Thyroid gland (tissue), 4 donors: ENCODE data around the gene PDGFC. TPM values are rescaled to one million over a fixed set of nuclear protein-coding genes. Genes with fewer than 3 reads are reported as not detected.

ENCODE experiments used
- DNase-seq, 2 donors: peaks; one replicate each; pipeline ENCODE4 v3.0.0-alpha.2; 2019
- H3K27ac ChIP-seq, 3 donors: fragments of 200-600 bp; sonication (generic); 1 replicate in 2 of 3; 2 replicates in 1 of 3; pipeline ENCODE4 v1.5.1; 2016 to 2019; ENCODE audit warnings: mild to moderate bottlenecking in 1 of 3, moderate library complexity in 1 of 3
- H3K27me3 ChIP-seq: fragments of 200-600 bp; sonication (generic); one replicate; pipeline ENCODE4 v1.5.1; 2019
- H3K36me3 ChIP-seq, 2 donors: fragments of 200-600 bp; sonication (generic); one replicate each; pipeline ENCODE4 v1.5.1; 2016 to 2019
- H3K4me1 ChIP-seq, 2 donors: fragments of 200-600 bp; sonication (generic); one replicate each; pipeline ENCODE4 v1.5.1; 2017 to 2019
- H3K4me3 ChIP-seq, 3 donors: fragments of 200-600 bp; sonication (generic); replicated peaks in 1 of 3; 1 replicate in 2 of 3; 2 replicates in 1 of 3; pipeline ENCODE4 v1.5.1; 2016; ENCODE audit warnings: mild to moderate bottlenecking in 1 of 3
- H3K9me3 ChIP-seq: fragments of 200-600 bp; sonication (generic); one replicate; pipeline ENCODE4 v1.5.1; 2017
- POLR2A ChIP-seq, 2 donors: fragments of 450-650 bp; IDR thresholded peaks; one replicate each; pipeline ENCODE4 v1.6.1; 2017; ENCODE audit warnings: antibody characterized with exemption in 2 of 2, mild to moderate bottlenecking in 2 of 2, moderate library complexity in 1 of 2
- WGBS, 2 donors: methylation state at CpG; one replicate each; pipeline ENCODE4 v1.1.5; 2017; 5-methylcytosine and 5-hydroxymethylcytosine counted together
- intact Hi-C: fragments of 100-400 bp; cut with DNase I; formaldehyde crosslinking; loops from one replicate; pipeline ENCODE4 v1.15.1; 2023
- total RNA-seq, 4 donors: library from RNA; depleted of rRNA; stranded (reverse); fragments of >200 nt; gene quantifications; one replicate each; pipeline ENCODE4 v1.2.3, GENCODE V29; 2016
- TF ChIP-seq, protein P1 (sequence below), 6 experiments: fragments of 200-600 bp in 3 of 6; fragments of 450-650 bp in 3 of 6; sonication (generic) in 3 of 6; IDR thresholded peaks; one replicate each; pipeline ENCODE4 v1.5.1; 2016 to 2019; ENCODE audit warnings: antibody characterized with exemption in 6 of 6, mild to moderate bottlenecking in 2 of 6, inconsistent platforms in 1 of 6, moderate library complexity in 1 of 6

The PDGFC gene
- total RNA-seq, 4 donors from 2014 or later = 28.9 to 34.6 (median 29.9) TPM

- Histone ChIP-seq H3K4me3 (no peak overlapping the region), H3K27me3 (no peaks in the 10 kb centered on the region), H3K27ac (no peak overlapping the region), H3K36me3 (no peaks in the 10 kb centered on the region), H3K9me3 (no peaks in the 10 kb centered on the region), H3K4me1 (no peaks in the 10 kb centered on the region)
- WGBS, 2 donors = 80 to 81% methylated on average over 4 of the region's 4 CpGs
- DNase-seq = no peak
- TF ChIP-seq, protein P1, sequence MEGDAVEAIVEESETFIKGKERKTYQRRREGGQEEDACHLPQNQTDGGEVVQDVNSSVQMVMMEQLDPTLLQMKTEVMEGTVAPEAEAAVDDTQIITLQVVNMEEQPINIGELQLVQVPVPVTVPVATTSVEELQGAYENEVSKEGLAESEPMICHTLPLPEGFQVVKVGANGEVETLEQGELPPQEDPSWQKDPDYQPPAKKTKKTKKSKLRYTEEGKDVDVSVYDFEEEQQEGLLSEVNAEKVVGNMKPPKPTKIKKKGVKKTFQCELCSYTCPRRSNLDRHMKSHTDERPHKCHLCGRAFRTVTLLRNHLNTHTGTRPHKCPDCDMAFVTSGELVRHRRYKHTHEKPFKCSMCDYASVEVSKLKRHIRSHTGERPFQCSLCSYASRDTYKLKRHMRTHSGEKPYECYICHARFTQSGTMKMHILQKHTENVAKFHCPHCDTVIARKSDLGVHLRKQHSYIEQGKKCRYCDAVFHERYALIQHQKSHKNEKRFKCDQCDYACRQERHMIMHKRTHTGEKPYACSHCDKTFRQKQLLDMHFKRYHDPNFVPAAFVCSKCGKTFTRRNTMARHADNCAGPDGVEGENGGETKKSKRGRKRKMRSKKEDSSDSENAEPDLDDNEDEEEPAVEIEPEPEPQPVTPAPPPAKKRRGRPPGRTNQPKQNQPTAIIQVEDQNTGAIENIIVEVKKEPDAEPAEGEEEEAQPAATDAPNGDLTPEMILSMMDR (IDR thresholded peaks at IDR 0.05) = no peak
- TF ChIP-seq POLR2A (IDR thresholded peaks at IDR 0.05) = no peak
- intact Hi-C loops = no loop called here
Measured at GRCh38 chr4:156794863-156795262, 176.7 kb downstream of the PDGFC start.

DNA sequence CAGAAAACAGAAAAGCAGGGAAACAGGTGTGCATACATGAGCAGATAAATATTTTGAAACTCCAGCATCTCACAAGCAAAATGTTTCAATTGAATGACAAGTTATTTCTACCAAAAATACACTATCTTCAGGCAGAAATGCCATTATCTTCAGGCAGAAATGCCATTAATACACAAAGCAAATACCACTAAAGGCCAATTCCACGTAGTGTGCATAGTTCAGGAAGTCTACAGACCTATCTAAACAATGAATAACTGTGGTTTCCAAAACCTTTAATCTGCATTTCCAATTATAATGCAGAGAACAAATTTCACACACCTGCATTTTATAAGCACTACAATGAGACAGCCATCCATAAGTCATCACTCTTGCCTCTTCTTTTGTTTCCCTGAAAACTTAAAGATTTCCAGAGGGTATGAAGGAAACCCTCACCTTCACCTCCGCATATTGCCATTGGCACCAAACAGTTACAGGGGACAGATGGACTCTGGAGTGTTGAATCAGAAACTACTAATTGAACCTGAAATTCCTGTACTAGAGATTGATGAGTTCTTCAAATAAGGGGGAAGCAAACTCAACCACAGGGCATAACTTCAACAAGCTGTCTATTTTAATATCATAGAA lies 179.0 kb downstream of the PDGFC start:
- intact Hi-C loops = no loop called here

GRCh38 chr4:156790866-156791265 lies 180.7 kb downstream of the PDGFC start:
- Histone ChIP-seq H3K36me3 (no peaks in the 10 kb centered on the region), H3K27ac (no peak overlapping the region), H3K9me3 (no peaks in the 10 kb centered on the region), H3K27me3 (no peaks in the 10 kb centered on the region), H3K4me1 (no peaks in the 10 kb centered on the region), H3K4me3 (no peak overlapping the region)
- DNase-seq = no peak
- WGBS, 2 donors = 33 to 57% methylated on average over 1 of the region's 1 CpG
- no peak for TF ChIP-seq POLR2A (IDR thresholded peaks at IDR 0.05)
- TF ChIP-seq, protein P1 (IDR thresholded peaks at IDR 0.05) = no peak
- intact Hi-C loops = no loop called here

More for the DNA sequence above, 179.0 kb downstream of the PDGFC start:
- H3K27me3 ChIP-seq = no peaks in the 10 kb centered on the region
- H3K4me1 ChIP-seq = no peaks in the 10 kb centered on the region
- H3K4me3 ChIP-seq = no peak overlapping the region
- H3K27ac ChIP-seq = no peak overlapping the region
- DNase-seq = no peak
- WGBS, 2 donors = 80 to 89% methylated on average over 2 of the region's 2 CpGs
- no peaks in the 10 kb centered on the region for H3K36me3 ChIP-seq
- H3K9me3 ChIP-seq = no peaks in the 10 kb centered on the region
- TF ChIP-seq, protein P1 (IDR thresholded peaks at IDR 0.05) = no peak
- no peak for TF ChIP-seq POLR2A (IDR thresholded peaks at IDR 0.05)

DNA sequence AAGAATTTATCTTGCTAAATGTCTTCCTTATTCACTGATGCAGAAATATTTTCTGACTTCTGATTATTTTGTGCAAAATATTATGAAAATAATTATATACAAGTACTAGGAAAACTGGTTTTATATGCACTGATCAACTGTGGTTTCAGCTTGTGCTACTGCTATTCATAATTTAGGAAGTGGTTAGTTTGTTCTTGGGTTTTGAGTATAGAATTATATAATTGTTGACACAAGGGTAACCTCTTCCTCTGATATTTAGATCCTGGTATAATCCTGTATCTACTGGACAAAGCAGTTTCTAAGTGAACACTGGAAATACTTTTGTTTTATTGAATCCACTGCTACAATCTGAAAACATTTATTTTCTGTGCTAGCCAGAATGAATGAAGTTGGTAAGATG lies 182.8 kb downstream of the PDGFC start:
- Histone ChIP-seq H3K4me1 (no peaks in the 10 kb centered on the region), H3K27ac (no peak overlapping the region), H3K27me3 (no peaks in the 10 kb centered on the region), H3K4me3 (no peak overlapping the region), H3K9me3 (no peaks in the 10 kb centered on the region), H3K36me3 (no peaks in the 10 kb centered on the region)
- intact Hi-C loops = no loop called here
- no peak for DNase-seq
- TF ChIP-seq, protein P1 (IDR thresholded peaks at IDR 0.05) = no peak
- TF ChIP-seq POLR2A (IDR thresholded peaks at IDR 0.05) = no peak

DNA sequence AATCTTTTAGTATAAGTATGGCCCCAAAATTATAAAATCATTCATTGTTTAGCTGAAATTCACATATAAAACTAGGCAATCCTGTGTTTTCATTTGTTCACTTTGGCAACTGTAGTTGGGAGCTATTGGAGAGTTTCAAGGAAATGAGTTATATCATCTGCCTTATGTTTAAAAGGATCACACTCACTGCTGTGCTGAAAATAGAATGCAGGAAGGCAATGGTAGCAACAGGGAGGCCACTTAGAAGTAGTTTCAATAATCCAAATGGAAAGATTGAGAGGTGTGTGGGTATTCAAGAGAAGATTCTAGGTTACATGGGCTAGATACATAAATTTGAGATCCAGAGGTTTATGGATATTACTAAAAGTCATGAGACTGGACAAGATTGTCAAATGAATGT lies 184.9 kb downstream of the PDGFC start:
- Histone ChIP-seq H3K4me3 (no peak overlapping the region), H3K27me3 (no peaks in the 10 kb centered on the region), H3K4me1 (no peaks in the 10 kb centered on the region), H3K9me3 (no peaks in the 10 kb centered on the region), H3K27ac (no peak overlapping the region), H3K36me3 (no peaks in the 10 kb centered on the region)
- TF ChIP-seq POLR2A (IDR thresholded peaks at IDR 0.05) = no peak
- TF ChIP-seq, protein P1 (IDR thresholded peaks at IDR 0.05) = no peak
- intact Hi-C loops = no loop called here
- DNase-seq = no peak
